ENCODE measurements around the gene ZBED1.

Gene ZBED1

DNA sequence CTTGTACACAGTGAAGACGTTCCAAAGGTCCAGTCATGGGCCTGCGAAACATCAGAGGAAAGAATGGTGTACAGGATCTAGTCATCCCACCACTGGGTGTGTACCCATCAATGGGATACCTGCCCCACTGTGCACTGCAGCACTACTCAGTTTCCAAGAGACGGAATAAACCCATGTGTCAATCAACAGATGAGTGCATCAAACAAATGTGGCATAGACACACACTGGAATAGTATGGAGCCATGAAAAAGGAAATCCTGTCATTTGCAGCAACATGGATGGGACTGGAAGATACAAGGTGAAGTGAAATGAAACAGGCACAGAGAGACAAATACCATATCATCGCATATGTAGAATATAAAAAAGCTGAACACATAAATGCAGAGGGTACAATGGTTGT, 48.0 kb downstream of the ZBED1 start:
- DNase-seq (ENCODE audit: extremely low spot score) = no peak
- no peak for TF ChIP-seq ARNT (IDR thresholded peaks at IDR 0.05)
- no peak for TF ChIP-seq L3MBTL2 (conservative IDR thresholded peaks at IDR 0.05)
- no peak for TF ChIP-seq FOXA1 (IDR thresholded peaks at IDR 0.05)
- no peak for TF ChIP-seq TARDBP (IDR thresholded peaks at IDR 0.05)
- TF ChIP-seq ELF4 (IDR thresholded peaks at IDR 0.05) = no peak
- TF ChIP-seq FOXM1 (IDR thresholded peaks at IDR 0.05; ENCODE audit: borderline replicate concordance) = no peak
- no peak for TF ChIP-seq HDGF (IDR thresholded peaks at IDR 0.05; ENCODE audit: borderline replicate concordance)
- no peak for TF ChIP-seq FOXK2 (IDR thresholded peaks at IDR 0.05)
- TF ChIP-seq, protein P1, sequence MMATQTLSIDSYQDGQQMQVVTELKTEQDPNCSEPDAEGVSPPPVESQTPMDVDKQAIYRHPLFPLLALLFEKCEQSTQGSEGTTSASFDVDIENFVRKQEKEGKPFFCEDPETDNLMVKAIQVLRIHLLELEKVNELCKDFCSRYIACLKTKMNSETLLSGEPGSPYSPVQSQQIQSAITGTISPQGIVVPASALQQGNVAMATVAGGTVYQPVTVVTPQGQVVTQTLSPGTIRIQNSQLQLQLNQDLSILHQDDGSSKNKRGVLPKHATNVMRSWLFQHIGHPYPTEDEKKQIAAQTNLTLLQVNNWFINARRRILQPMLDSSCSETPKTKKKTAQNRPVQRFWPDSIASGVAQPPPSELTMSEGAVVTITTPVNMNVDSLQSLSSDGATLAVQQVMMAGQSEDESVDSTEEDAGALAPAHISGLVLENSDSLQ (IDR thresholded peaks at IDR 0.05) = no peak
- TF ChIP-seq NFRKB (IDR thresholded peaks at IDR 0.05) = no peak
- TF ChIP-seq SP1 (IDR thresholded peaks at IDR 0.05) = no peak
- no peak for TF ChIP-seq BHLHE40 (IDR thresholded peaks at IDR 0.05; ENCODE audit: borderline replicate concordance)
- no peak for TF ChIP-seq LEF1 (IDR thresholded peaks at IDR 0.05; ENCODE audit: borderline replicate concordance)
- TF ChIP-seq CTBP1 (IDR thresholded peaks at IDR 0.05; ENCODE audit: borderline replicate concordance) = no peak
- CTCF ChIA-PET = no interaction called here
- POLR2A ChIA-PET = no interaction called here

DNA sequence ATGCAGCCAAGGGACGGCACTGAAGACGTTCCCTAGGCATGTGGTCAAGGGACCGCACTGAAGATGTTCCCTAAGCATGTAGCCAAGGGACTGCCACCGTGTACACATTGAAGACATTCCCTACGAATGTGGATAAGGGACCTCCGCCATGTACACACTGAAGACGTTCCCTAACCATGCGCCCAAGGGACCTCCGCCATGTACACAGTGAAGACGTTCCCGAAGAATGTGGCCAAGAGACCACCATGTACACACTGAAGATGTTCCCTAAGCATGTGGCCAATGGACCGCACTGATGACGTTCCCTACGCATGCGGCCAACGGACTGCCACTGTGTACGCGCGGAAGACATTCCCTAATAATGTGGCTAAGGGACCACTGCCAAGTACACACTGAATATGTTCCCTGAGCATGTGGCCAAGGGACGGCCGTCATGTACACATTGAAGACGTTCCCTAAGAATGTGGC, 48.4 kb downstream of the ZBED1 start:
- DNase-seq (ENCODE audit: extremely low spot score) = no peak
- no peak for TF ChIP-seq CTBP1 (IDR thresholded peaks at IDR 0.05; ENCODE audit: borderline replicate concordance)
- no peak for TF ChIP-seq FOXM1 (IDR thresholded peaks at IDR 0.05; ENCODE audit: borderline replicate concordance)
- TF ChIP-seq, protein P1 (IDR thresholded peaks at IDR 0.05) = no peak
- no peak for TF ChIP-seq L3MBTL2 (conservative IDR thresholded peaks at IDR 0.05)
- no peak for TF ChIP-seq FOXK2 (IDR thresholded peaks at IDR 0.05)
- TF ChIP-seq FOXA1 (IDR thresholded peaks at IDR 0.05) = no peak
- TF ChIP-seq SUZ12 (IDR thresholded peaks at IDR 0.05) = no peak
- TF ChIP-seq ZNF384 (IDR thresholded peaks at IDR 0.05) = no peak
- no peak for TF ChIP-seq BHLHE40 (IDR thresholded peaks at IDR 0.05; ENCODE audit: borderline replicate concordance)
- TF ChIP-seq SP1 (IDR thresholded peaks at IDR 0.05) = no peak
- no peak for TF ChIP-seq ELF4 (IDR thresholded peaks at IDR 0.05)
- no peak for TF ChIP-seq ARNT (IDR thresholded peaks at IDR 0.05)
- no peak for TF ChIP-seq HDGF (IDR thresholded peaks at IDR 0.05; ENCODE audit: borderline replicate concordance)
- TF ChIP-seq TARDBP (IDR thresholded peaks at IDR 0.05) = no peak
- POLR2A ChIA-PET = no interaction called here
- CTCF ChIA-PET = no interaction called here

DNA sequence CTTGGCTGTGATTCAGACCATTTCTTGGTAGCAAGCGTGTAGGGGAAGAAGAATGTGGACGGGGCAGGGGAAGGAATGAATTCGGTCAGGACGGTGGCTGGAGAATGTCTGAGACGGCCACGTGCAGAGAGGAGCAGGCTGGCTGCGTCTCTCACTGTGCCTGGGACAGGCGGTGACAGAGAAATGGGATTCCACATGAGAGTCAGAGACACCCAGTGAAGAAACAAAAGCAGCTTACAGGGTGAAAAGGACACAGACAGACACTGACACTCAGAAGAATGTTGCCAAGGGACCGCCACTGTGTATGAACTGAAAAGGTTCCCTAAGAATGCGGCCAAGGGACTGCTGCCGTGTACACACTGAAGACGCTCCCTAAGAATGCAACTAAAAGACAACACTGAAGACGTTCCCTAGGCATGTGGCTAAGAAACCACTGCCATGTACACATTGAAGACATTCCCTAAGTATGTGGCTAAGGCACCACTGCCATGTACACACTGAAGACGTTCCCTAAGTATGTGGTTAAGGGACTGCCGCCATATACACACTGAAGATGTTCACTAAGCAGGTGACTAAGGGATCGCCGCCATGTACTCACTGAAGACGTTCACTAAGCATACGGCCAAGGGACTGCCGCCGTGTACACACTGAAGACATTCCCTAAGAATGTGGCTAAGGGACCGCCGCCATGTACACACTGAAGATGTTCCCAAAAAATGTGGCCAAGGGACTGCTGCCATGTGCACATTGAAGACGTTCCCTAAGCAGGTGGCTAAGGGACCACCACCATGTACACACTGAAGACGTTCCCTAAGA, 49.1 kb downstream of the ZBED1 start:
- ChIA-PET CTCF (no interaction called here), POLR2A (no interaction called here)
- DNase-seq (ENCODE audit: extremely low spot score) = no peak
- TF ChIP-seq ARNT (IDR thresholded peaks at IDR 0.05) (no peak), FOXM1 (IDR thresholded peaks at IDR 0.05; ENCODE audit: borderline replicate concordance) (peak; percentile 71)

DNA sequence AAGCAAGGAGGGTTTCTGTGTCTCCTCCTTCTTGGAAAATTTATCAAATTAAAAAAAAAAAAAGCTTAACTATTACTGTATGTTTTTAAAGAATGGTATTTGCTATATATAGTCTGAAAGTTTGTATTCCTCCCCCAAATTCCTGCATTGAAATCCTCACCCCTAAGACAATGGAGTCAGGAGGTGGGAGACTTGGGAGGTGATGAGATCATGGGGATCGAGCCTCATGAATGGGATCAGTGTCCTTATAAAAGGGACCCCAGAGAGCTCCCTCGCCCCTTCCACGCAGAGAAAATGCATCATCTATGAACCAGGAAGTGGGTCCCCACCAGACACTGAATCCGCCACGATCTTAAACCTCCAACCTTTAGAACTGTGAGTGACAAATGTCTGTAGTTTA, 50.1 kb downstream of the ZBED1 start:
- DNase-seq (ENCODE audit: extremely low spot score) = no peak
- TF ChIP-seq ELF4 (IDR thresholded peaks at IDR 0.05) (no peak), FOXM1 (IDR thresholded peaks at IDR 0.05; ENCODE audit: borderline replicate concordance) (no peak), CTBP1 (IDR thresholded peaks at IDR 0.05; ENCODE audit: borderline replicate concordance) (no peak), L3MBTL2 (conservative IDR thresholded peaks at IDR 0.05) (no peak), HDGF (IDR thresholded peaks at IDR 0.05; ENCODE audit: borderline replicate concordance) (no peak), ZNF384 (IDR thresholded peaks at IDR 0.05) (no peak), LEF1 (IDR thresholded peaks at IDR 0.05; ENCODE audit: borderline replicate concordance) (no peak), SP1 (IDR thresholded peaks at IDR 0.05) (no peak), BHLHE40 (IDR thresholded peaks at IDR 0.05; ENCODE audit: borderline replicate concordance) (no peak), SUZ12 (IDR thresholded peaks at IDR 0.05) (no peak), FOXK2 (IDR thresholded peaks at IDR 0.05) (no peak), NFRKB (IDR thresholded peaks at IDR 0.05) (no peak), ARNT (IDR thresholded peaks at IDR 0.05) (no peak), TARDBP (IDR thresholded peaks at IDR 0.05) (no peak)
- TF ChIP-seq, protein P1 (IDR thresholded peaks at IDR 0.05) = no peak
- CTCF ChIA-PET = no interaction called here
- POLR2A ChIA-PET = no interaction called here

DNA sequence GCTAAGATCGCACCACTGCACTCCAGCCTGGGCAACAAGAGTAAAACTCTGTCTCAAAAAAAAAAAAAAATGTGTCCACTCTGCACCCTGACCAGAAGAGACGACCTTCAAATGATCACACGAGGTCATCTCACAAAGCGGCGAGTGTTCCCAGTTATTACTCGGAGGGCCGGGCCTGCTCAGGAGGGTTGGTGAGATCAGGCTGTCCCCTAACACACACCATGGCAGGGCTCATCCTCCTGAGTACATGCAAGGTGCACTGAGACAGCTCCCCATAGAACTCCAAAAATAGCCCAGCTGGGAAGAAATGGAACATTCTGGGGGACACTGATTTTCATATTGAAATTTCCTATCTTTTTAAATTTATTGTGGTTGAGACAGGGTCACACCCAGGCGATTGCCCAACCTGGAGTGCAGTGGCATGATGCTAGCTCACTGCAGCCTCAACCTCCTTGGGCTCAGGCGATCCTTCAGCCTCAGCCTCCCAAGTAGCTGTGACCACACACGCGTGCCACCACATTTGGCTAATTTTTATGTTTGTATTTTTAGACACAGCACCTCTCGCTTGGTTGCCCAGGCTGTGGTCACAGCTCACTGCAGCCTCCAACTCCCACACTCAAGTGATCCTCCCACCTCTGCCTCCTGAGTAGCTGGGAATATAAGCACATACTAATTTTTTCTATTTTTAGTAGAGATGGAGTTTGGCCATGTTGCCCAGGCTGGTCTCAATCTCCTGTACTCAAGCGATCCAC, 51.5 kb downstream of the ZBED1 start:
- TF ChIP-seq, protein P1 (IDR thresholded peaks at IDR 0.05) = no peak
- TF ChIP-seq ELF4 (IDR thresholded peaks at IDR 0.05) (no peak), FOXM1 (IDR thresholded peaks at IDR 0.05; ENCODE audit: borderline replicate concordance) (no peak), TARDBP (IDR thresholded peaks at IDR 0.05) (no peak), CTBP1 (IDR thresholded peaks at IDR 0.05; ENCODE audit: borderline replicate concordance) (no peak), LEF1 (IDR thresholded peaks at IDR 0.05; ENCODE audit: borderline replicate concordance) (no peak), NFRKB (IDR thresholded peaks at IDR 0.05) (no peak)
- ChIA-PET CTCF (no interaction called here), POLR2A (no interaction called here)
- no peak for DNase-seq (ENCODE audit: extremely low spot score)
